ENCODE results near the gene ERP29.

GRCh38 chr12:111971800-111972199 is 41.4 kb upstream of the ERP29 start:
- TF ChIP-seq CTCF (IDR thresholded peaks at IDR 0.05; ENCODE audit: low read length) (no peak), EZH2phosphoT487 (IDR thresholded peaks at IDR 0.05; ENCODE audit: low read length) (no peak), EZH2 (optimal IDR thresholded peaks at IDR 0.05; ENCODE audit: low read depth, low read length) (no peak)

Measured in MM.1S (cell line).